Nephron (organoid): ENCODE results near the gene RAPSN.

Experiments used
- H3K27ac Mint-ChIP-seq, 3 experiments: 2 replicates each; pipeline ENCODE4 v1.8.0; 2020; ENCODE audit warnings: mixed read lengths in 3 of 3, mild to moderate bottlenecking in 2 of 3, moderate library complexity in 1 of 3
- H3K27me3 Mint-ChIP-seq: 2 replicates; pipeline ENCODE4 v1.8.0; 2021; ENCODE audit warnings: low read depth, mild to moderate bottlenecking, moderate library complexity, mixed read lengths
- H3K36me3 Mint-ChIP-seq: 2 replicates; pipeline ENCODE4 v1.8.0; 2020; ENCODE audit warnings: low read depth, mixed read lengths
- H3K4me1 Mint-ChIP-seq: 2 replicates; pipeline ENCODE4 v1.8.0; 2020; ENCODE audit warnings: mixed read lengths
- H3K4me3 Mint-ChIP-seq, 3 experiments: 2 replicates each; pipeline ENCODE4 v1.8.0; 2020; ENCODE audit warnings: mild to moderate bottlenecking in 3 of 3, mixed read lengths in 3 of 3, moderate library complexity in 2 of 3
- H3K9me3 Mint-ChIP-seq: 2 replicates; pipeline ENCODE4 v1.8.0; 2020; ENCODE audit warnings: mixed read lengths
- TF ChIP-seq, protein P1 (sequence below), 3 experiments: fragments of 200-600 bp; sonication (generic); IDR thresholded peaks; one replicate each; pipeline ENCODE4 v1.5.0; 2021; ENCODE audit warnings: antibody characterized with exemption in 3 of 3; ENCODE audit not compliant: unreplicated experiment in 3 of 3

The RAPSN gene

GRCh38 chr11:47469361-47470179, 20.6 kb upstream of the RAPSN start:
- TF ChIP-seq, protein P1, sequence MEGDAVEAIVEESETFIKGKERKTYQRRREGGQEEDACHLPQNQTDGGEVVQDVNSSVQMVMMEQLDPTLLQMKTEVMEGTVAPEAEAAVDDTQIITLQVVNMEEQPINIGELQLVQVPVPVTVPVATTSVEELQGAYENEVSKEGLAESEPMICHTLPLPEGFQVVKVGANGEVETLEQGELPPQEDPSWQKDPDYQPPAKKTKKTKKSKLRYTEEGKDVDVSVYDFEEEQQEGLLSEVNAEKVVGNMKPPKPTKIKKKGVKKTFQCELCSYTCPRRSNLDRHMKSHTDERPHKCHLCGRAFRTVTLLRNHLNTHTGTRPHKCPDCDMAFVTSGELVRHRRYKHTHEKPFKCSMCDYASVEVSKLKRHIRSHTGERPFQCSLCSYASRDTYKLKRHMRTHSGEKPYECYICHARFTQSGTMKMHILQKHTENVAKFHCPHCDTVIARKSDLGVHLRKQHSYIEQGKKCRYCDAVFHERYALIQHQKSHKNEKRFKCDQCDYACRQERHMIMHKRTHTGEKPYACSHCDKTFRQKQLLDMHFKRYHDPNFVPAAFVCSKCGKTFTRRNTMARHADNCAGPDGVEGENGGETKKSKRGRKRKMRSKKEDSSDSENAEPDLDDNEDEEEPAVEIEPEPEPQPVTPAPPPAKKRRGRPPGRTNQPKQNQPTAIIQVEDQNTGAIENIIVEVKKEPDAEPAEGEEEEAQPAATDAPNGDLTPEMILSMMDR (IDR thresholded peaks at IDR 0.05; ENCODE audit: unreplicated experiment in 3 of 3), result no peak
- Mint-ChIP-seq H3K27ac (peak overlapping the region in 2 of 3 experiments; percentile 74 to 97), H3K4me3 (no peak overlapping the region), H3K4me1 (peaks cover 42% of the 10 kb centered on the region), H3K27me3 (no peaks in the 10 kb centered on the region), H3K36me3 (peaks cover 63% of the 10 kb centered on the region), H3K9me3 (no peaks in the 10 kb centered on the region)

DNA sequence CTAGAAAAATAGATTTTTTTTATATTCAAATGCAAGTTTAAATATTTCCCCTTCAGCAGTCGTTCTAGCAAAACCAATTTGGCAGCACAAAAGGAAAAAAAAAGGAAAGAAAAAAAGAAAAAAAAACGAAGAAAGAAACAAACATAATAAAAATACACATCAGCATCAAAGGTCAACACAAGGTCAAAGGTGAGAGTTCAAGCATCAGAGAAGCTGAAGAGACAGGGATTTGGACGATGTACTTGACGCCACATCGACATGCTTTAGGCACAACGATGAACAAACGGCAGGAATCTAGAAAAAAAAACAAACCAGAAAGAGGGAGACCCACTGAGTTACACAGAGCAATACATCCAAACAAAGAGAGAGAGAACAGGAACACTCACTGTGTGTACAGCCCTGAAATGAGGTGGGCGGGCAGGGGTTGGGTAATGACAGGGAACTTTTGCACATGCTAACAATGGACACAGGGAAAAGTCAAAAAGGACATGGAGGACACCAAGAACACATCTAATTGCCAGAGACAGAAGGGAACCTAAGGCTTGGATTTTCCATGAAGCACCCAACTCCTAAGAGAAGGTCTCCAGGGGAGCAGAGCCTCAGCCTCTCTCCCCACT, 19.8 kb upstream of the RAPSN start:
- Mint-ChIP-seq H3K9me3 (no peaks in the 10 kb centered on the region), H3K36me3 (peaks cover 56% of the 10 kb centered on the region), H3K27ac (peak overlapping the region in 2 of 3 experiments; percentile 74 to 97), H3K4me1 (peaks cover 42% of the 10 kb centered on the region), H3K4me3 (no peak overlapping the region), H3K27me3 (no peaks in the 10 kb centered on the region)
- TF ChIP-seq, protein P1 (IDR thresholded peaks at IDR 0.05; ENCODE audit: unreplicated experiment in 3 of 3), result no peak

GRCh38 chr11:47467357-47467756, 18.4 kb upstream of the RAPSN start:
- no peaks in the 10 kb centered on the region for H3K9me3 Mint-ChIP-seq
- TF ChIP-seq, protein P1 (IDR thresholded peaks at IDR 0.05; ENCODE audit: unreplicated experiment in 3 of 3), result no peak
- peak overlapping the region; percentile 41 to 97 (median 86) for H3K27ac Mint-ChIP-seq
- H3K4me3 Mint-ChIP-seq, result no peak overlapping the region
- H3K4me1 Mint-ChIP-seq, result peaks cover 42% of the 10 kb centered on the region
- no peaks in the 10 kb centered on the region for H3K27me3 Mint-ChIP-seq
- peaks cover 45% of the 10 kb centered on the region for H3K36me3 Mint-ChIP-seq

DNA sequence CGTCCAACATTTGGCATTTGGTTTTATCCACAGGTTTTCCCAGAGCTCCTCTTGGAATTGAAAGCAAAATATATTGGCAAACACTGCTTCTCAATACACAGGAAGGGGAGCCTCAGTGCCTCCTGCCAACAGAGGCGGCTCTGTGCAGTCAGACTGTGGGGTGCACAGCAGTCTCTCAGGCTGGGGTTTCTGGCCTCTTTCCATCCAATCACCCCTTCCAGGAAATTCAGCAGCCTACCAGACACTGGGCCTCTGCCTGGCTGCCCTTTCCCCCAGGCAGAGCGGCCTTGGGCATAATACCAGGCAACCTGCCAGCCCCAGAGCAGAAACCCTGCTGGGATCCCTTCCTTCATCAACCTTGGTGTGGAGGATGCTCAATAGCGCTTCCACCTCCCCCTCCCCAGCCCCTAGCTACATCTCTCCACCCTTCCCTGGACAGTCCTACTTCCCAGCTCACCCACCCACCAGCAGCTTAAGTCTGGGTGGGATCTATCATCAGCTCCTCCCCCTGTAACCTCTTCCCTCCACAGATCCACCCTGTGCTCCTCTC, 17.8 kb upstream of the RAPSN start:
- H3K4me3 Mint-ChIP-seq, result no peak overlapping the region
- peaks cover 42% of the 10 kb centered on the region for H3K4me1 Mint-ChIP-seq
- H3K36me3 Mint-ChIP-seq, result peaks cover 42% of the 10 kb centered on the region
- H3K27me3 Mint-ChIP-seq, result no peaks in the 10 kb centered on the region
- no peaks in the 10 kb centered on the region for H3K9me3 Mint-ChIP-seq
- TF ChIP-seq, protein P1 (IDR thresholded peaks at IDR 0.05; ENCODE audit: unreplicated experiment in 3 of 3), result no peak
- peak overlapping the region; percentile 41 to 97 (median 86) for H3K27ac Mint-ChIP-seq

- Mint-ChIP-seq H3K4me1 (peaks cover 42% of the 10 kb centered on the region), H3K27me3 (no peaks in the 10 kb centered on the region), H3K27ac (peak overlapping the region in 2 of 3 experiments; percentile 86 to 97), H3K36me3 (peaks cover 42% of the 10 kb centered on the region), H3K9me3 (no peaks in the 10 kb centered on the region), H3K4me3 (no peak overlapping the region)
- TF ChIP-seq, protein P1 (IDR thresholded peaks at IDR 0.05; ENCODE audit: unreplicated experiment in 3 of 3), result no peak
Observed at GRCh38 chr11:47466201-47466600, 17.3 kb upstream of the RAPSN start.
